ENCODE measurements around the gene DOC2A. TPM values are rescaled to one million over a fixed set of nuclear protein-coding genes. Genes with fewer than 3 reads are reported as not detected.

The DOC2A gene
- total and polyA plus RNA-seq, 9 of the 15 experiments (the other 6 are each of a cell fraction or from before 2014, with no cell fraction given), result 0.03 to 0.38 (median 0.28) TPM; not detected in 1

- TF ChIP-seq KAT7 (CRISPR knock-in tag; IDR thresholded peaks at IDR 0.05; ENCODE audit: borderline replicate concordance) (0 out of 2 replicates have a peak, but pooled peaks have one; percentile 48), SMARCA4 (IDR thresholded peaks at IDR 0.05) (no peak), NELFE (IDR thresholded peaks at IDR 0.05; ENCODE audit: insufficient read depth, insufficient read length) (no peak), EHMT2 (IDR thresholded peaks at IDR 0.05) (no peak), RBFOX2 (IDR thresholded peaks at IDR 0.05; ENCODE audit: low read depth, low read length) (peak; percentile 54; the same call in 1 of the 2 replicates), L3MBTL2 (IDR thresholded peaks at IDR 0.05) (no peak), ZNF124 (CRISPR knock-in tag; IDR thresholded peaks at IDR 0.05) (no peak)
Measured at GRCh38 chr16:29993191-29993902, 17.5 kb downstream of the DOC2A start (continued).

GRCh38 chr16:29992344-29992967, 18.4 kb downstream of the DOC2A start:
- in situ Hi-C loops (cut with MboI) (no loop called here), intact Hi-C loops (cut with micrococcal nuclease) (no loop called here)
- ChIA-PET POLR2A (interaction anchor here (0.6 to 4.2 kb wide), 6 partner anchors 12 to 66 kb away, joined by 3 to 20 read pairs (median 6); no protein-coding TSS in a partner anchor), CTCF (ENCODE audit: low intra/inter-chr PET ratio) (no interaction called here)
- peak overlapping the region in 1 of 2 experiments; percentile 83; a peak in 2 of 4 replicates for H3K9ac ChIP-seq (ENCODE audit: insufficient read depth in 1 of 2, low read depth in 2 of 2, low read length in 2 of 2)
- H3K79me2 ChIP-seq (ENCODE audit: control insufficient read depth, insufficient read depth, low read length), result peaks cover 15% of the 10 kb centered on the region
- ATAC-seq, result no peak
- H2AFZ ChIP-seq (ENCODE audit: low read depth, low read length), result no peak overlapping the region
- no peaks in the 10 kb centered on the region for H3K9me3 ChIP-seq (replicated peaks; ENCODE audit: control insufficient read depth, insufficient read depth, low read depth, low read length)
- H3K9me1 ChIP-seq (ENCODE audit: control insufficient read depth, insufficient read depth, low read length), result no peaks in the 10 kb centered on the region
- H3K27ac ChIP-seq (ENCODE audit: extremely low read depth, low read depth, low read length), result no peak overlapping the region
- peaks cover 67% of the 10 kb centered on the region; the same call in 2 of the 3 replicates for H3K36me3 ChIP-seq (ENCODE audit: control insufficient read depth, insufficient read depth, low read length)
- peak; percentile 48 for FAIRE-seq
- H3K27me3 ChIP-seq (ENCODE audit: control insufficient read depth in 2 of 2, insufficient read depth in 2 of 2, low read length in 2 of 2), result no peaks in the 10 kb centered on the region
- 55% methylated on average over 7 of the region's 7 CpGs for WGBS (ENCODE audit: insufficient coverage, low coverage, missing lambda C conversion rate)
- H3K4me2 ChIP-seq (ENCODE audit: insufficient read depth, low read length), result no peak overlapping the region
- no peak overlapping the region for H3K4me3 ChIP-seq
- DNase-seq (ENCODE audit: extremely low read depth in 1 of 4, low spot score in 3 of 4), result peak in 1 of 4 experiments; percentile 33
- H4K20me1 ChIP-seq (replicated peaks; ENCODE audit: control insufficient read depth, insufficient read depth, low read length), result no peaks in the 10 kb centered on the region
- H3K4me1 ChIP-seq (replicated peaks in 1 of 2; ENCODE audit: control insufficient read depth in 2 of 2, insufficient read depth in 2 of 2, low read length in 2 of 2), result peaks cover 16 to 55% of the 10 kb centered on the region in 2 experiments; a peak in 4 of 5 replicates
- no TSS peak for BruUV-seq (replicated peaks)
- TF ChIP-seq POU5F1 (IDR thresholded peaks at IDR 0.05; ENCODE audit: borderline replicate concordance, low read depth, low read length, partially characterized antibody), result no peak
- no peak for TF ChIP-seq LARP7 (IDR thresholded peaks at IDR 0.05)
- TF ChIP-seq RBM22 (IDR thresholded peaks at IDR 0.05; ENCODE audit: low read depth, low read length, poor library complexity, severe bottlenecking), result no peak
- no peak for TF ChIP-seq SRSF9 (IDR thresholded peaks at IDR 0.05; ENCODE audit: borderline replicate concordance, low read depth, low read length)
- TF ChIP-seq, protein P1, sequence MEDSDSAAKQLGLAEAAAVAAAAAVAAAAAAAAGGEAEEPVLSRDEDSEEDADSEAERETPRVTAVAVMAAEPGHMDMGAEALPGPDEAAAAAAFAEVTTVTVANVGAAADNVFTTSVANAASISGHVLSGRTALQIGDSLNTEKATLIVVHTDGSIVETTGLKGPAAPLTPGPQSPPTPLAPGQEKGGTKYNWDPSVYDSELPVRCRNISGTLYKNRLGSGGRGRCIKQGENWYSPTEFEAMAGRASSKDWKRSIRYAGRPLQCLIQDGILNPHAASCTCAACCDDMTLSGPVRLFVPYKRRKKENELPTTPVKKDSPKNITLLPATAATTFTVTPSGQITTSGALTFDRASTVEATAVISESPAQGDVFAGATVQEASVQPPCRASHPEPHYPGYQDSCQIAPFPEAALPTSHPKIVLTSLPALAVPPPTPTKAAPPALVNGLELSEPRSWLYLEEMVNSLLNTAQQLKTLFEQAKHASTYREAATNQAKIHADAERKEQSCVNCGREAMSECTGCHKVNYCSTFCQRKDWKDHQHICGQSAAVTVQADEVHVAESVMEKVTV (CRISPR knock-in tag; IDR thresholded peaks at IDR 0.05), result no peak
- TF ChIP-seq, protein P2, sequence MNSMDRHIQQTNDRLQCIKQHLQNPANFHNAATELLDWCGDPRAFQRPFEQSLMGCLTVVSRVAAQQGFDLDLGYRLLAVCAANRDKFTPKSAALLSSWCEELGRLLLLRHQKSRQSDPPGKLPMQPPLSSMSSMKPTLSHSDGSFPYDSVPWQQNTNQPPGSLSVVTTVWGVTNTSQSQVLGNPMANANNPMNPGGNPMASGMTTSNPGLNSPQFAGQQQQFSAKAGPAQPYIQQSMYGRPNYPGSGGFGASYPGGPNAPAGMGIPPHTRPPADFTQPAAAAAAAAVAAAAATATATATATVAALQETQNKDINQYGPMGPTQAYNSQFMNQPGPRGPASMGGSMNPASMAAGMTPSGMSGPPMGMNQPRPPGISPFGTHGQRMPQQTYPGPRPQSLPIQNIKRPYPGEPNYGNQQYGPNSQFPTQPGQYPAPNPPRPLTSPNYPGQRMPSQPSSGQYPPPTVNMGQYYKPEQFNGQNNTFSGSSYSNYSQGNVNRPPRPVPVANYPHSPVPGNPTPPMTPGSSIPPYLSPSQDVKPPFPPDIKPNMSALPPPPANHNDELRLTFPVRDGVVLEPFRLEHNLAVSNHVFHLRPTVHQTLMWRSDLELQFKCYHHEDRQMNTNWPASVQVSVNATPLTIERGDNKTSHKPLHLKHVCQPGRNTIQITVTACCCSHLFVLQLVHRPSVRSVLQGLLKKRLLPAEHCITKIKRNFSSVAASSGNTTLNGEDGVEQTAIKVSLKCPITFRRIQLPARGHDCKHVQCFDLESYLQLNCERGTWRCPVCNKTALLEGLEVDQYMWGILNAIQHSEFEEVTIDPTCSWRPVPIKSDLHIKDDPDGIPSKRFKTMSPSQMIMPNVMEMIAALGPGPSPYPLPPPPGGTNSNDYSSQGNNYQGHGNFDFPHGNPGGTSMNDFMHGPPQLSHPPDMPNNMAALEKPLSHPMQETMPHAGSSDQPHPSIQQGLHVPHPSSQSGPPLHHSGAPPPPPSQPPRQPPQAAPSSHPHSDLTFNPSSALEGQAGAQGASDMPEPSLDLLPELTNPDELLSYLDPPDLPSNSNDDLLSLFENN (IDR thresholded peaks at IDR 0.05; ENCODE audit: low read depth in 2 of 2, low read length in 2 of 2), result no peak
- no peak for TF ChIP-seq MLX (CRISPR knock-in tag; conservative IDR thresholded peaks at IDR 0.05)
